SK-N-SH treated with all-trans-retinoic acid at 6 μM for 48 hours (cell line): ENCODE data around the gene C1QTNF2.

ENCODE experiments used
- ATAC-seq: fragments of 200-7000 bp; cut with Tn5 transposase; 3 replicates; pipeline ENCODE4 v1.9.1; 2020; ENCODE audit warnings: mild to moderate bottlenecking, moderate library complexity
- ARNTL ChIP-seq: fragments of 450-650 bp; formaldehyde crosslinking; IDR thresholded peaks from 2 replicates; pipeline ENCODE4 v1.5.0; 2020; ENCODE audit warnings: low read depth, mild to moderate bottlenecking, moderate library complexity, borderline replicate concordance
- CREB5 ChIP-seq: fragments of 250-450 bp; sonication (Bioruptor Pico); IDR thresholded peaks from 2 replicates; pipeline ENCODE4 v1.5.1; 2020; ENCODE audit warnings: low read depth, mild to moderate bottlenecking, moderate library complexity
- CSDC2 ChIP-seq: fragments of 250-450 bp; sonication (Bioruptor Pico); IDR thresholded peaks from 2 replicates; pipeline ENCODE4 v1.5.0; 2020; ENCODE audit warnings: mild to moderate bottlenecking, moderate library complexity
- ISL1 ChIP-seq: fragments of 250-450 bp; sonication (Bioruptor Pico); IDR thresholded peaks from 2 replicates; pipeline ENCODE4 v2.1.2; 2022; ENCODE audit warnings: mild to moderate bottlenecking, moderate library complexity
- POU6F1 ChIP-seq: fragments of 250-450 bp; sonication (Bioruptor Pico); IDR thresholded peaks from 2 replicates; pipeline ENCODE4 v1.8.0; 2021; ENCODE audit warnings: low read depth, mild to moderate bottlenecking, moderate library complexity, borderline replicate concordance
- PPARA ChIP-seq: fragments of 250-450 bp; sonication (Bioruptor Pico); IDR thresholded peaks from 2 replicates; pipeline ENCODE4 v1.5.0; 2020; ENCODE audit warnings: mild to moderate bottlenecking, borderline replicate concordance
- RARB ChIP-seq: fragments of 250-450 bp; sonication (Bioruptor Pico); IDR thresholded peaks from 2 replicates; pipeline ENCODE4 v1.8.0; 2021; ENCODE audit warnings: mild to moderate bottlenecking, moderate library complexity
- TOX ChIP-seq: fragments of 250-450 bp; sonication (Bioruptor Pico); IDR thresholded peaks from 2 replicates; pipeline ENCODE4 v1.8.0; 2021; ENCODE audit warnings: mild to moderate bottlenecking, moderate library complexity, borderline replicate concordance
- TSHZ2 ChIP-seq: fragments of 250-450 bp; sonication (Bioruptor Pico); IDR thresholded peaks from 2 replicates; pipeline ENCODE4 v1.5.0; 2020; ENCODE audit warnings: mild to moderate bottlenecking, moderate library complexity
- ZC3H10 ChIP-seq: fragments of 250-450 bp; sonication (Bioruptor Pico); IDR thresholded peaks from 2 replicates; pipeline ENCODE4 v1.5.1; 2021; ENCODE audit warnings: mild to moderate bottlenecking, moderate library complexity
- ZFP30 ChIP-seq: fragments of 450-650 bp; formaldehyde crosslinking; IDR thresholded peaks from 2 replicates; pipeline ENCODE4 v1.5.0; 2022; ENCODE audit warnings: mild to moderate bottlenecking, moderate library complexity
- ZNF565 ChIP-seq: fragments of 450-650 bp; formaldehyde crosslinking; conservative IDR thresholded peaks from 2 replicates; pipeline ENCODE4 v1.5.0; 2020; ENCODE audit warnings: low read depth, mild to moderate bottlenecking, moderate library complexity
- ZNF70 ChIP-seq: fragments of 450-650 bp; formaldehyde crosslinking; IDR thresholded peaks from 2 replicates; pipeline ENCODE4 v1.5.0; 2020; ENCODE audit warnings: mild to moderate bottlenecking, moderate library complexity
- TF ChIP-seq, protein P1 (sequence below): fragments of 250-450 bp; sonication (Bioruptor Pico); IDR thresholded peaks from 2 replicates; pipeline ENCODE4 v1.5.1; 2021; ENCODE audit warnings: mild to moderate bottlenecking, moderate library complexity

The C1QTNF2 gene

GRCh38 chr5:160357861-160358411 is 12.5 kb downstream of the C1QTNF2 start (continued):
- no peak for TF ChIP-seq TSHZ2 (CRISPR knock-in tag)

DNA sequence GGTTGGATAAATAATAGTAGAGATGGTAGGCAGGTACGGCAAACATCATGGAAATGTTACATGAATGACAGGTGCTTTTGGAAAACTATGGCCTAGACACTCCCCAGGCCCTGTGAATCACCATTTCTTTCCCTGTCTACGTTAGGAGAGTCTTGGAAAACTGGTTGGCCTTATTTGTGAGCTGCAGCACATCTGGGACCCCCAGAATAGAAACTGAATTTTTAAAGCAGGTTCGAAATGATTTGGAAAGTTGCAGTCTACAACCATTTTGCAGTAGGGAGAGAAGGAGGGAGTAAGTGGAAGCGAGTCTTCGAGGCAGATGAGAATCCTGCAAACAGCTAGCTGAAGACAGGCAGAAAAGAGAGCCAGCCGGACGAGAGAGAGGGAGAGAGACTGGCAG is 13.0 kb downstream of the C1QTNF2 start:
- TF ChIP-seq CREB5 (CRISPR knock-in tag) (no peak), TSHZ2 (CRISPR knock-in tag) (no peak), ZFP30 (CRISPR knock-in tag) (no peak), ZNF70 (CRISPR knock-in tag) (no peak), ZNF565 (CRISPR knock-in tag) (no peak), ISL1 (CRISPR knock-in tag) (no peak), RARB (CRISPR knock-in tag) (no peak)
- TF ChIP-seq, protein P1, sequence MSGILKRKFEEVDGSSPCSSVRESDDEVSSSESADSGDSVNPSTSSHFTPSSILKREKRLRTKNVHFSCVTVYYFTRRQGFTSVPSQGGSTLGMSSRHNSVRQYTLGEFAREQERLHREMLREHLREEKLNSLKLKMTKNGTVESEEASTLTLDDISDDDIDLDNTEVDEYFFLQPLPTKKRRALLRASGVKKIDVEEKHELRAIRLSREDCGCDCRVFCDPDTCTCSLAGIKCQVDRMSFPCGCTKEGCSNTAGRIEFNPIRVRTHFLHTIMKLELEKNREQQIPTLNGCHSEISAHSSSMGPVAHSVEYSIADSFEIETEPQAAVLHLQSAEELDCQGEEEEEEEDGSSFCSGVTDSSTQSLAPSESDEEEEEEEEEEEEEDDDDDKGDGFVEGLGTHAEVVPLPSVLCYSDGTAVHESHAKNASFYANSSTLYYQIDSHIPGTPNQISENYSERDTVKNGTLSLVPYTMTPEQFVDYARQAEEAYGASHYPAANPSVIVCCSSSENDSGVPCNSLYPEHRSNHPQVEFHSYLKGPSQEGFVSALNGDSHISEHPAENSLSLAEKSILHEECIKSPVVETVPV: no peak
- no peak for ATAC-seq

DNA sequence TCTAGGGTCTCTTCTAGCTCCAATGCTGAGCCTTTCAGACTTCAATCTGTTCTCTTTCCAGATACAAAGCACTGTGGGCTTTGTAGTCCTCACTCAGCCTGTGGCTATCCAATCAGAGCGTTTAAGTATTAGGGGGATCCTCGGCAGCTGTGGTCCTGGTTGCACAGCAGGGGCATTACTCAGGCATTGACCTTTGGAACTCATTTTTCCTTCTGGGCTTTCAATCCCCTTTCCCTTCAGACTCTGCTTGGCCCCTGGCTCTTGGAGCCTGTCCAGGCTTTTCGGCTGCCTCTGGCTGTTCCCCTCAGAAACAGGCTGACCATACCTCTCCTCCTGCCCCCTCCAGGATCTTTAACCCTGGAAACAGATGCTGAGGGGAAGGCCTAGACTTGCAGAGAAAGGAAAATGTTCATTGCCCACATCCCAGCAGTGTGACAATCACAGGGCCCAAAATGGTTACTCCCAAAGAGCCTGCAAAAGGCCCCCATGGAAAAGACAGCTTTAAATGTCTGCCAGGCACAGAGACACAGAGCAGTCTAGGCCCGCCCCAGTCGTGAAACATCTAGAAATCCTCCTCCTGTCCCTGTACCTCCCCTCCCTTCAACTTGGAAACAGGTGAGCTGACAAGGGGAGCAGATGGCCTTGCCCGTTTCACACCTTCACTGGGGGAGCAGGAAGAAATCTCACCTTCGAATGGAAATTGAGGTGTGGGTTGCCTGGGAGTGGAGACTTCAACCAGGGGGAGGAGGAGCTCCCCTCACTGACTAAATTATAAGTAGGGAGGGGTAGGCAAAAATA is 13.7 kb downstream of the C1QTNF2 start:
- TF ChIP-seq CSDC2: no peak
- no peak for TF ChIP-seq POU6F1 (CRISPR knock-in tag)
- no peak for TF ChIP-seq CREB5 (CRISPR knock-in tag)
- TF ChIP-seq TSHZ2 (CRISPR knock-in tag): no peak
- TF ChIP-seq ZNF70 (CRISPR knock-in tag): no peak
- TF ChIP-seq TOX (CRISPR knock-in tag): no peak
- TF ChIP-seq ZNF565 (CRISPR knock-in tag): no peak
- TF ChIP-seq ZC3H10 (CRISPR knock-in tag): no peak
- TF ChIP-seq, protein P1: no peak
- no peak for TF ChIP-seq PPARA (CRISPR knock-in tag)
- TF ChIP-seq ARNTL (CRISPR knock-in tag): no peak
- no peak for ATAC-seq
